T-helper 2 cell treated with Interferon-gamma antibody and Interleukin-4, amounts not matched to agents 5 μg/mL and 100 μg/mL, for 36 hours (primary cell): Measurements from ENCODE around the gene PRDM16.

Source experiments
- DNase-seq: peaks from one replicate; pipeline ENCODE4 v3.0.0; 2021; ENCODE audit warnings: low spot score
- H3K27ac Mint-ChIP-seq: one replicate; pipeline ENCODE4 v1.8.0; 2021; ENCODE audit warnings: mild to moderate bottlenecking, mixed read lengths
- H3K27me3 Mint-ChIP-seq: one replicate; pipeline ENCODE4 v1.8.0; 2021; ENCODE audit warnings: low read depth, mixed read lengths
- H3K36me3 Mint-ChIP-seq: one replicate; pipeline ENCODE4 v1.8.0; 2021; ENCODE audit warnings: low read depth, mixed read lengths
- H3K4me1 Mint-ChIP-seq: one replicate; pipeline ENCODE4 v1.8.0; 2021; ENCODE audit warnings: low read depth, mixed read lengths
- H3K4me3 Mint-ChIP-seq: one replicate; pipeline ENCODE4 v1.8.0; 2022; ENCODE audit warnings: mild to moderate bottlenecking, moderate library complexity, mixed read lengths
- H3K9me3 Mint-ChIP-seq: one replicate; pipeline ENCODE4 v1.8.0; 2021; ENCODE audit warnings: mixed read lengths

Gene PRDM16

GRCh38 chr1:3137111-3138100 lies 68.4 kb downstream of the PRDM16 start:
- Mint-ChIP-seq H3K27me3 (no peaks in the 10 kb centered on the region), H3K27ac (no peak overlapping the region), H3K9me3 (no peaks in the 10 kb centered on the region), H3K4me3 (no peak overlapping the region), H3K4me1 (no peaks in the 10 kb centered on the region), H3K36me3 (no peaks in the 10 kb centered on the region)
- DNase-seq: no peak

- Mint-ChIP-seq H3K4me3 (no peak overlapping the region), H3K9me3 (no peaks in the 10 kb centered on the region), H3K27ac (no peak overlapping the region), H3K36me3 (no peaks in the 10 kb centered on the region), H3K4me1 (no peaks in the 10 kb centered on the region), H3K27me3 (no peaks in the 10 kb centered on the region)
- DNase-seq: no peak
Measured at GRCh38 chr1:3138623-3139151, 69.7 kb downstream of the PRDM16 start.

GRCh38 chr1:3139451-3139852 lies 70.4 kb downstream of the PRDM16 start:
- Mint-ChIP-seq H3K4me1 (no peaks in the 10 kb centered on the region), H3K27me3 (no peaks in the 10 kb centered on the region), H3K36me3 (no peaks in the 10 kb centered on the region), H3K9me3 (no peaks in the 10 kb centered on the region), H3K27ac (no peak overlapping the region), H3K4me3 (no peak overlapping the region)
- no peak for DNase-seq

GRCh38 chr1:3139871-3140361 lies 70.9 kb downstream of the PRDM16 start:
- no peaks in the 10 kb centered on the region for H3K9me3 Mint-ChIP-seq
- H3K36me3 Mint-ChIP-seq: no peaks in the 10 kb centered on the region
- no peak overlapping the region for H3K27ac Mint-ChIP-seq
- DNase-seq: no peak
- no peak overlapping the region for H3K4me3 Mint-ChIP-seq
- H3K4me1 Mint-ChIP-seq: no peaks in the 10 kb centered on the region
- no peaks in the 10 kb centered on the region for H3K27me3 Mint-ChIP-seq

- Mint-ChIP-seq H3K9me3 (no peaks in the 10 kb centered on the region), H3K4me1 (no peaks in the 10 kb centered on the region), H3K27me3 (no peaks in the 10 kb centered on the region), H3K36me3 (no peaks in the 10 kb centered on the region), H3K4me3 (no peak overlapping the region), H3K27ac (no peak overlapping the region)
- no peak for DNase-seq
Measured at GRCh38 chr1:3140437-3140836, 71.4 kb downstream of the PRDM16 start.

GRCh38 chr1:3141129-3141528 lies 72.1 kb downstream of the PRDM16 start:
- Mint-ChIP-seq H3K27ac (no peak overlapping the region), H3K9me3 (no peaks in the 10 kb centered on the region), H3K4me3 (no peak overlapping the region), H3K27me3 (no peaks in the 10 kb centered on the region), H3K4me1 (no peaks in the 10 kb centered on the region), H3K36me3 (no peaks in the 10 kb centered on the region)
- DNase-seq: no peak

- Mint-ChIP-seq H3K4me1 (no peaks in the 10 kb centered on the region), H3K27me3 (no peaks in the 10 kb centered on the region), H3K4me3 (no peak overlapping the region), H3K36me3 (no peaks in the 10 kb centered on the region), H3K9me3 (no peaks in the 10 kb centered on the region), H3K27ac (no peak overlapping the region)
- no peak for DNase-seq
Measured at GRCh38 chr1:3141836-3142235, 72.8 kb downstream of the PRDM16 start.

- Mint-ChIP-seq H3K4me1 (no peaks in the 10 kb centered on the region), H3K27me3 (no peaks in the 10 kb centered on the region), H3K9me3 (no peaks in the 10 kb centered on the region), H3K36me3 (no peaks in the 10 kb centered on the region), H3K27ac (no peak overlapping the region), H3K4me3 (no peak overlapping the region)
- DNase-seq: no peak
Measured at GRCh38 chr1:3142236-3142635, 73.2 kb downstream of the PRDM16 start.

- Mint-ChIP-seq H3K27ac (no peak overlapping the region), H3K36me3 (no peaks in the 10 kb centered on the region), H3K9me3 (no peaks in the 10 kb centered on the region), H3K4me1 (no peaks in the 10 kb centered on the region), H3K27me3 (no peaks in the 10 kb centered on the region), H3K4me3 (no peak overlapping the region)
- DNase-seq: no peak
Measured at GRCh38 chr1:3142751-3143150, 73.7 kb downstream of the PRDM16 start.

GRCh38 chr1:3145532-3146325 lies 76.7 kb downstream of the PRDM16 start:
- H3K4me1 Mint-ChIP-seq: no peaks in the 10 kb centered on the region

GRCh38 chr1:3146458-3146857 lies 77.5 kb downstream of the PRDM16 start:
- no peak for DNase-seq
- H3K36me3 Mint-ChIP-seq: no peaks in the 10 kb centered on the region
- H3K9me3 Mint-ChIP-seq: no peaks in the 10 kb centered on the region
- no peak overlapping the region for H3K4me3 Mint-ChIP-seq
- H3K27ac Mint-ChIP-seq: no peak overlapping the region
- H3K4me1 Mint-ChIP-seq: no peaks in the 10 kb centered on the region
- no peaks in the 10 kb centered on the region for H3K27me3 Mint-ChIP-seq

More at GRCh38 chr1:3145532-3146325, 76.7 kb downstream of the PRDM16 start:
- no peak overlapping the region for H3K4me3 Mint-ChIP-seq
- H3K9me3 Mint-ChIP-seq: no peaks in the 10 kb centered on the region
- H3K27me3 Mint-ChIP-seq: no peaks in the 10 kb centered on the region
- no peak for DNase-seq
- no peak overlapping the region for H3K27ac Mint-ChIP-seq
- no peaks in the 10 kb centered on the region for H3K36me3 Mint-ChIP-seq

GRCh38 chr1:3146907-3147306 lies 77.9 kb downstream of the PRDM16 start:
- Mint-ChIP-seq H3K27ac (no peak overlapping the region), H3K27me3 (no peaks in the 10 kb centered on the region), H3K4me3 (no peak overlapping the region), H3K4me1 (no peaks in the 10 kb centered on the region), H3K36me3 (no peaks in the 10 kb centered on the region), H3K9me3 (no peaks in the 10 kb centered on the region)
- DNase-seq: no peak

- no peaks in the 10 kb centered on the region for H3K36me3 Mint-ChIP-seq
- DNase-seq: no peak
- no peak overlapping the region for H3K27ac Mint-ChIP-seq
- H3K4me1 Mint-ChIP-seq: no peaks in the 10 kb centered on the region
- H3K9me3 Mint-ChIP-seq: no peaks in the 10 kb centered on the region
- no peaks in the 10 kb centered on the region for H3K27me3 Mint-ChIP-seq
- no peak overlapping the region for H3K4me3 Mint-ChIP-seq
Measured at GRCh38 chr1:3148171-3148570, 79.2 kb downstream of the PRDM16 start.

- H3K36me3 Mint-ChIP-seq: no peaks in the 10 kb centered on the region
- H3K9me3 Mint-ChIP-seq: no peaks in the 10 kb centered on the region
- no peak overlapping the region for H3K27ac Mint-ChIP-seq
- no peak for DNase-seq
- H3K4me3 Mint-ChIP-seq: no peak overlapping the region
- no peaks in the 10 kb centered on the region for H3K27me3 Mint-ChIP-seq
- no peaks in the 10 kb centered on the region for H3K4me1 Mint-ChIP-seq
Measured at GRCh38 chr1:3149277-3149676, 80.3 kb downstream of the PRDM16 start.
